Right kidney (tissue), 1 donor: Measurements from ENCODE around the gene SEC14L6.

Source experiments
- DNase-seq: peaks from one replicate; pipeline ENCODE4 v3.0.0-alpha.2; 2016

Gene SEC14L6

GRCh38 chr22:30495041-30495784 is 51.3 kb downstream of the SEC14L6 start:
- DNase-seq, result no peak

- no peak for DNase-seq
Observed at GRCh38 chr22:30492144-30492543, 54.4 kb downstream of the SEC14L6 start.

- no peak for DNase-seq
Observed at GRCh38 chr22:30491381-30491780, 55.2 kb downstream of the SEC14L6 start.

GRCh38 chr22:30490399-30490798 is 56.1 kb downstream of the SEC14L6 start:
- no peak for DNase-seq

GRCh38 chr22:30488121-30488520 is 58.4 kb downstream of the SEC14L6 start:
- DNase-seq, result no peak

- no peak for DNase-seq
Observed at GRCh38 chr22:30486661-30487115, 59.9 kb downstream of the SEC14L6 start.

GRCh38 chr22:30486118-30486517 is 60.4 kb downstream of the SEC14L6 start:
- no peak for DNase-seq

- DNase-seq, result peak; percentile 55
Observed at GRCh38 chr22:30485362-30485988, 61.1 kb downstream of the SEC14L6 start.

GRCh38 chr22:30483169-30483568 is 63.4 kb downstream of the SEC14L6 start:
- no peak for DNase-seq

- DNase-seq, result no peak
Observed at GRCh38 chr22:30481711-30482110, 64.8 kb downstream of the SEC14L6 start.

GRCh38 chr22:30479981-30480380 is 66.6 kb downstream of the SEC14L6 start:
- DNase-seq, result no peak

GRCh38 chr22:30474683-30475424 is 71.7 kb downstream of the SEC14L6 start:
- DNase-seq, result no peak

- DNase-seq, result no peak
Observed at GRCh38 chr22:30474121-30474520, 72.4 kb downstream of the SEC14L6 start.

GRCh38 chr22:30472994-30473720 is 73.4 kb downstream of the SEC14L6 start:
- DNase-seq, result no peak
